Urothelium cell line (cell line): ENCODE data around the gene MRPS18A.
A peak's percentile ranks its signal among the peaks of the same experiment; 100 is the strongest.
"Not testable (repeated sequence)": the region's sequence is repeated elsewhere in the genome, so short reads cannot be mapped to it uniquely, and the experiment has no call there.

Source experiments
- DNase-seq: peaks from one replicate; pipeline ENCODE4 v3.0.0; 2011; ENCODE audit warnings: low spot score, mixed read lengths
- FAIRE-seq: peaks from 2 replicates; lab custom pipeline; 2011; peaks lifted over from hg19 to GRCh38; lab: Jason Lieb, UNC

Gene MRPS18A

DNA sequence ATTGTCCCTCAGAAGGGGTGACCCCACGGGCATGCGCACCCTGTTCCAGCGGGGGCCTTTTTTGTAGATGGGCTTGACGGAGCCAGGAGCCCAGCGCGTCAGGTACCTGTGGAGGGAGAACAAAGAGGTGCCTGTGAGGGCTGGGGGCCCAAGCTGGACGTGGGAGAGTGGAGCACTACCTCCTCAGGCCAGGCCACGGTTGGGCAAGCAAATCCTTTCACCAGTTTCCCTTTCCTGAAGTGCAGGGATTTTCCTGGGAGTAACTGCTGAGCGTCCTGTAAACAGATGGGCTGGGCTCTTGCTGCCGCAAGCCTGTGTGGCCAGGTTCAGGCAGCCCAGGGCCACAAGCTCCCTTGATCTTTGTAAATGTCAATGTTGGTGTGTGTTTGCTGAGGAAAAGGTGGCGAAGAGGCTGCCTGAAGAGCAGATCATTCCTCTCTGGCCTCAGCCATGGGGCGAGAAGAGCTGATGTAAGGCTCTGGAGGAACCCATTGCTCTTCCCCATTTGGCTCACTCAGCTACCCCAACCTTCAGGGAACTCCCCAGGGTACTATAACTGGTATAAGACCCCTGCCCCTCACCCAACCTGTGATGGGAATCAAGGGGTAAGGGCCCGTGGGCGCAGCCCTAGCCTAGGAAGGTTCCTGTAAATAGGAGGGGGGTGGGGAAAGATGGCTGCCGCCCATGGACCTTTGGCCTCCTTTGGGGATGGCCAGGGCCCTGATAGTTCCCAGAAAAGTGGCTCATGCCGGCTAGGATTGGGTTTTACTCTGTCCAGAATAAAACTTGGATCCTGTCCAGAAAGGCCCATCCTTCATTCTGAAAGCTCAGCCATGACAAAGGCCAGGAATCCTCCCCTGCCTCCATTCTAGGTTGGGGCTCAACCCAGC, 15.5 kb downstream of the MRPS18A start:
- FAIRE-seq (no peak), DNase-seq (no peak)

GRCh38 chr6:43671011-43671800, 16.4 kb downstream of the MRPS18A start:
- FAIRE-seq (no peak), DNase-seq (no peak)

- DNase-seq: no peak
- FAIRE-seq: no peak
These were observed 17.0 kb downstream of the MRPS18A start for GRCh38 chr6:43670623-43670986.

DNA sequence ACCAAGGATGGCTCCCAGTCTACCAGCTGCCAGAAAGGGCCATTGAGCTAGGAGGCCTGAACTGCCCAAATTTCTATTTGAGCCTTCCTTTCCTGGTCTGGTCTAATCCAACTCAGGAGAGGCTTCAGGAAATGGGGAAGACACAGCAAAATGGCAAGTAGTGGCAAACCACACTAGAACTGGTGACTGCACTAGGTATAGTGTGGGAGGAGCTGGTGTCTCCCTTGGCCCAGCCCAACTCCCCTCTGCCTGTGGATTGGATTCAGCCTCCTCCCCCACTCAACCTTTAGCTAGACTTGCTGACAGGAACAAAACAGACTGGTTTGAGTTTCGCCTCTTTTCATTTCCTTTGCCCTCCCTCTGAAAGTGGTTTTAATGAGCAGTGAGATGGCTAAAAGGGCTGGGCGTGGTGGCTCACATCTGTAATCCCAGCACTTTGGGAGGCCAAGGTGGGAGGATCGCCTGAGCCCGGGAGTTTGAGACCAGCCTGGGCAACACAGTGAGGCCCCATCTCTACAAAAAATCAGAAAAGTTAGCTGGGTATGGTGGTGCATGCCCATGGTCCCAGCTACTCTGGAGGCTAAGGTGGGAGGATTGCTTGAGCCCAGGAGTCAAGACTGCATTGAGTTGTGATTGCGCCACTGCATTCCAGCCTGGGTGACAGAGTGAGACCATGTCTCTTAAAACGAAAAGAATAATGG, 17.5 kb downstream of the MRPS18A start:
- FAIRE-seq: no peak
- no peak for DNase-seq

DNA sequence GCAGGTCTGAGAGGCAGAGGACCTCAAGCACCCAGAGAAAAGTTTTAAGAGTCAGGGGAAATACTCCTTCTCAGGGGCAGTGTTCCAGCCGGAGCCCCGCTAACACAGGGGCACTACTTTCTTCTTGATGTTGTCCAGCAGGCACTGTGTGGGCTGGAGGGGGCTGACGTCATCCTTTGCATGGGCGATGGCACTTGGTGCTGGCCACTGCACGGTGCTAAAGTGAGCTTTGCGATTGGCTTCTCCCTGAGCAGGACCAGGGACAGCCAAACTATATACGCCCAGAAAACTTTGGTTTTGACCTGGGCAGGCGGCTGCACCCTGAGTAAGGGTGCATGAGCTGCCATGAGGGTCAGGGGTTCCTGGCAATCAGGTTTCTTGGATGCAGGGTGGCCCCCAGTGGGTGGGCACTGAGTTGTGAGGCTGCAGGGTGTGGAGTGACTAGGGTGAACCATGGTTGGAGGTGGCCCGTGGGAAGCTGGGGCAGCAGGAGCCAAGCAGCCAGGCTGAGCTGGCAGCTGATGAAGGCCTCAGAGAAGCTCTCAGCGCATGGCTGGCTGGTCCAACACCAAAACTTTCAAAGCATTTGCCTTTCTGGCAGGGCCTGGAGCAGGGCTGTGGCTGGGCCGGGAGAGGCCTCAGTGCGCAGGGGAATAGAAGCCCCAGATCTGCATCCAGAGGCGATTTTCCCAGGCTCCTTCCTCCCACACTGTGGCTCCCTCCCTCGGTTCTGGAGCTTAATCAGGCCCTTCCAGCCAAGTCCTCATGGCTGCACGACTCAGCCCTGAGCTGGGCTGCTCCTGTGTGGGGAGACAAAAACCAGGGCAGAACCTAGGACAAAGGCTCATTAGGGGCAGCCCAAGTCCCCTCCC, 18.3 kb downstream of the MRPS18A start:
- no peak for DNase-seq
- FAIRE-seq: no peak

- FAIRE-seq (no peak), DNase-seq (peak; percentile 67)
These were observed 19.2 kb downstream of the MRPS18A start for GRCh38 chr6:43668151-43669028.

DNA sequence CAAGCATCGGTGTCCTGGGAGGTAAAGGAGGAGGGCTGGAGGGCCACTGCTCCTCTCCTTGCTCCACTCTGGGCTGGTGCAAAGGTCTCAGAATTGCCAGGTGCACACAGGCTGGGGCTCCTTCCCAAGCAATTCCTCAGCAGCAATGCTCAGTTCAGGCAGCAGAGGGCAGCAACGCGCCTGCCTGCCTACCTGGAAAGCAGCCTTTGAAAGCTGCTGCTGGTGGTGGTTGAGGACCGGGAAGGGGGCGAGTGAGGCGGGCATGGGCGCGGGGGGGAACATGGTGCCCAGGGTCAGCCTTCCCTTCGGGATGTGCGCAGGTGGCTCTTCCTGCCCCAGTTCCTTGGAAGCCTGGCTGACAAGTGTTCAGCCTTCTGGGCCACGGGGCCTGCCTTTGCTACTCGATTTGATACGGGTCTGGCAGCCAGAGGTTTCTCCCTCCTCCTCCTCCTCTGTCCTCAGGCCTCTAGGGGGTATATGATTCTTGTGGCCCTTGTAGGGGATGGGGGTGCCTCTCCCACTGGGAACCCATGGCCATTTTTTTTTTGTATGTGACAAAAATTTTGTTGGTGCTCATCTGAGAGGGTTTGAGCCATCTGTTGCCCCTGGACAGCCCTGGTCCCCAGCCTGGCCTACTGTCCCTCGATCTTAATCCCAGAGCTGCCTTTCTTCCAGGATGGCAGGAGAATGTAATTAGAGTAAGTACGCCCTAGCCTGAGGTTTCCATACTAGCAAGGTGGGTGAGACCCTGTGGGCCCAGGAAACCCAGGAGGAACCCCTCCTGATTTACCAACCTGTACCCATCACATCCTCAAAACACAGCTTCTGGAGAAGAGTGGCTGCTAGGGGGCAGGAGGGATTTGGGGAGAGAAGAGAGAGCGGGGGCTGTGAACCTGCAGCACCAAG, 20.1 kb downstream of the MRPS18A start:
- FAIRE-seq (peak; percentile 65), DNase-seq (peak; percentile 87)

- no peak for FAIRE-seq
- no peak for DNase-seq
These were observed 21.2 kb downstream of the MRPS18A start for GRCh38 chr6:43666196-43666920.

- FAIRE-seq (no peak), DNase-seq (no peak)
These were observed 22.2 kb downstream of the MRPS18A start for GRCh38 chr6:43665376-43665775.

- FAIRE-seq: not testable (repeated sequence)
These were observed 24.6 kb downstream of the MRPS18A start for GRCh38 chr6:43662948-43663347.

DNA sequence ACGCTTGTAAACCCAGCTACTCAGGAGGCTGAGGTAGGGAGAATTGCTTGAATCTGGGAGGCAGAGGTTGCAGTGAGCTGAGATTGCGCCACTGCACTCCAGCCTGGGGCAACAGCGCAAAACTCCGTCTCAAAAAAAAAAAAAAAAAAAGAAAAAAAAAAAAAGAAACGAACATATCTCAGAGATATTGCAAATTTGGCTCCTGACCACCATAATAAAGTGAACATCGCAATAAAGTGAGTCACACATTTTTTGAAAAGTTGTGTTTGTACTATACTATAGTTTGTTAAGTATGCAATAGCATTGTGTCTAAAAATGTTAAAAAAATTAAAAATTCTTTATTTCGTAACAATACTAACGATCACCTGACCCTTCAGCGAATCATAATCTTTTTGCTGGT, 29.4 kb downstream of the MRPS18A start:
- no peak for FAIRE-seq

More at GRCh38 chr6:43662948-43663347, 24.6 kb downstream of the MRPS18A start:
- not testable (repeated sequence) for DNase-seq

GRCh38 chr6:43657221-43657802, 30.3 kb downstream of the MRPS18A start:
- FAIRE-seq (no peak), DNase-seq (no peak)

More for the DNA sequence above, 29.4 kb downstream of the MRPS18A start:
- no peak for DNase-seq

DNA sequence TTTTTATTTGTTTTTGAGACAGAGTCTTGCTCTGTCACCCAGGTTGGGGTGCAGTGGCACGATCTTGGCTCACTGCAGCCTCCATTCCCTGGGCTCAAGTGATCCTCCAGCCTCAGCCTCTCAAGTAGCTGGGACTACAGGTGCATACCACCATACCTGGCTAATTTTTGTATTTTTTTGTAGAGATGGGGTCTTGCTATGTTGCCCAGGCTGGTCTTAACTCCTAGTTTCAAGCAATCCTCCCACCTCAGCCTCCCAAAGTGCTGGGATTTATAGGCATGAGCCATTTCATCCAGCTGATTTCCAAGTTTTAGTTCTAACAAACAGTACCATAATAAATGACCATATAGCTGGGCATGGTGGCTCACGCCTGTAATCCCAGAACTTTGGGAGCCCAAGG, 34.8 kb downstream of the MRPS18A start:
- DNase-seq, FAIRE-seq: not testable (repeated sequence)

DNA sequence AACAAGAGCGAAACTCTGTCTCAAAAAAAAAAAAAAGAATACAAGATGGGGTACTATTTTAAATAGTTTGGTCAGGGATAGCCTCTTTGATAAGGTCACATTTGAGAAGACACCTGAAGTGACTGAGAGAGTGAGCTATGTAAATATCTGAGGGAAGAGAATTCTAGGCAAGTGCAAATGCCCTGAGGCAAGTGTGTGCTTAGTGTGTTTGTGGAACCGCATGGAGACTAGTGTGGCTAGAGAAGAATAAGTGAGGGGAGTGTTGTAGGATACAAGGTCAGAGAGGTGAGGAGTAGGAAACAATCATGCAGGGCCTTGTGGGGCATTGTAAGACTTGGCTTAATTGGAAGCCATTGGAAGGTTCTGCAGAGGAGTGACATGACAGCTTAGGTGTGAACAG, 39.3 kb downstream of the MRPS18A start:
- FAIRE-seq: no peak
- DNase-seq: no peak

- no peak for FAIRE-seq
- DNase-seq: no peak
These were observed 40.0 kb downstream of the MRPS18A start for GRCh38 chr6:43647613-43648012.

DNA sequence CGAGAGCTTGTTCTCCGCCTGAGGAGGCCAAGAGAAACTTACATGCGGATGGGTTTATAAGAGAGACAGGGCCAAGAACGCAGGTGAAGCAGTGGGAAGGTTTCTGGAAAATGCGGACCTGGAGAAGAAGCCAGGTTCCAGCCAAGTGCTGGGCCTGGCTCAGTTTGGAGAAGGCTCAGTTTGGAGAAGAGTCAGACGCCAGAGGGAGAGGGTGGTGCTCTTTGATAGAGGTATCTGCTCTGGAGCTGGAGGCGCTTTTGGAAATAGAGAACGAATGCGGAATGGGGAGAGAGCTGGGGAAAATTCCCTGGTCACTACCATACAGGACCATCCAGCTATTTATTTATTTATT, 42.0 kb downstream of the MRPS18A start:
- DNase-seq: no peak
- FAIRE-seq: no peak

DNA sequence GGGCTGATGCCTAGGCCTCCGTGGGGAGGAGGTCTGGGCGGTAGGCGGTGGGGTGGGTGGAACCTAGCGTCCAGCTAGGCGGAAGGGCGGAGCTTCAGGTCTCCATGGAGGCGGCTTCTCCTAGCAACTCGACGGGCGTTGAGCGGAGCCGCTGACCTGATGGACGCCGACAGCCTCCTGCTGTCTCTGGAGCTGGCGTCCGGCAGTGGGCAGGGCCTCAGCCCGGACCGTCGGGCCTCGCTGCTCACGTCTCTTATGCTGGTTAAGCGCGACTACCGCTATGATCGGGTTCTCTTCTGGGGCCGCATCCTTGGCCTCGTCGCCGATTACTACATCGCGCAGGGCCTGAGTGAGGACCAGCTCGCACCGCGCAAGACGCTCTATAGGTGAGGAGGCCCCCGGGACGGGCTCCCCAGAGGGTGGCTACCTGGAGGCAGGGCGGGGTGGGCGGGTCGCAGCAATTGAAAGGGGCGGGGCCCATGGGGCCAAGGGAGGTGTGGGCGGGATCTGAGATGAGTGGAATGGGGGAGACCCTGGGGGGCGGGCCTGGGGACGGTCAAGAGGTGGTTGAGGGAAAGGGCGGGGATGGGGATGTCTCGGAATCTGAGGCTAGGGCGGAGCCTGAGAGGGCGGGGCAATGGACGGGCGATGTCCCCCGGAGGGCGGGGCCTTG, 42.5 kb downstream of the MRPS18A start, which contains the start of gene RSPH9:
TSS of gene RSPH9 (plus strand) at position 97 of the 673 bp plus-strand sequence. CDS start at position 160, 63 bp downstream.
- FAIRE-seq (no peak), DNase-seq (no peak)
